H1 (cell line): ENCODE results near the gene RNF10. TPM values are rescaled to one million over a fixed set of nuclear protein-coding genes. Genes with fewer than 3 reads are reported as not detected.

Source experiments
- KDM5A ChIP-seq: fragments of 200-600 bp; IDR thresholded peaks from 2 replicates; pipeline ENCODE4 v1.7.1; 2012; ENCODE audit warnings: mild to moderate bottlenecking, low read length, inconsistent platforms, mixed read lengths
- MAX ChIP-seq: IDR thresholded peaks from 2 replicates; pipeline ENCODE4 v1.6.1; 2012; ENCODE audit warnings: inconsistent platforms
- SIX5 ChIP-seq: IDR thresholded peaks from 2 replicates; pipeline ENCODE4 v1.6.1; 2011; ENCODE audit warnings: mild to moderate bottlenecking, low read depth, low read length
- polyA plus RNA-seq, 7 experiments: library from polyadenylated mRNA; depleted of rRNA in 3 of 7; stranded (reverse) in 5 of 7; unstranded in 2 of 7; fragments of >200 nt in 5 of 7; fragments of 200-250 nt in 2 of 7; gene quantifications; 1 replicate in 5 of 7; 2 replicates in 1 of 7; 4 replicates in 1 of 7; pipeline versions ENCODE4 v1.2.1 to v1.2.3, GENCODE V29; 2011 to 2013; ENCODE audit warnings: missing spikeins in 2 of 7, mixed read lengths in 2 of 7
- total RNA-seq: library from RNA; stranded (reverse); fragmentation: NEBNext Ultra II Directional; extraction: Animal tissue kit (Norgen Biotek cat#: 25700); gene quantifications from 2 replicates; pipeline ENCODE4 v1.2.1, GENCODE V29; 2021

The RNF10 gene
- total and polyA plus RNA-seq, 2 of the 8 experiments (the other 6 are each of a cell fraction or from before 2014, with no cell fraction given), result 71.6 to 171 TPM

- TF ChIP-seq SIX5 (no peak), KDM5A (no peak), MAX (no peak)
Measured at GRCh38 chr12:120563495-120563894, 29.3 kb downstream of the RNF10 start (continued).
